Measurements from ENCODE around the gene FNBP1. TPM values are rescaled to one million over a fixed set of nuclear protein-coding genes. Genes with fewer than 3 reads are reported as not detected.

The FNBP1 gene
- polyA plus RNA-seq, 1 of the 3 experiments (the other 2 are of a cell fraction), result 11.0 TPM

DNA sequence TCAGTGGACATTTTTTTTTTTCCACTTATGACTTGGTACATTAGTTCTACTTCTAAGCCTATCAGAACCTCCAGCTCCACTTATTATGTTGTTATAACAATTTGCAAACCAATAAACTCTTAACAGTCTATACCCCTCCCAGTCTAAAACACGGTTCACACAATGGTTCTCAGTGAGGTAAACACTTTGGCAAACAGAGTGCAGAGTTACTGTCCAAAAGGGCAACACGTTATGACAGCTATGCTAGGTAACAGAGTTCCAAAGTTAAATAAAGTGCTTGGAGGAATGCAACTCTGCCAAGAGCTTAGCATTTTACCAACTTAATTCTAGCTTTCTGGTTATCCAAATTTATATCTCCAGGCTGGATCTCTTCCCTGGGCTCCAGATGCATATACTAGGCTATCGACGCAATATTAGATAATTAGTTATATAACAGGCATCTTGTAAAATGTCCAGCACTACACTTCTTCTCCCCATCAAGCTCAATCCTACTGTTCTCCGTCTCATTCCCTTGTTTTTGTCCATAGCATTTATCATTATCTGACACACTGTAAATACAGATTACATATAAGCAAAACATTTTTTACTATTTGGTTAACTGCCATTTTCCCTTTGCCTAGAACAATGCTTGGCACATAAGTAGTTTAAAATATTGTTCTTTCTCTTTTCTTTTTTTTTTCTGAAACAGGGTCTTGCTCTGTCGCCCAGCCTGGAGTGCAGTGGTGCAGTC lies 14.3 kb downstream of the FNBP1 start:
- 90% methylated on average over 6 of the region's 6 CpGs for WGBS (ENCODE audit: low lambda C conversion rate)
- POLR2A ChIA-PET, result no interaction called here

DNA sequence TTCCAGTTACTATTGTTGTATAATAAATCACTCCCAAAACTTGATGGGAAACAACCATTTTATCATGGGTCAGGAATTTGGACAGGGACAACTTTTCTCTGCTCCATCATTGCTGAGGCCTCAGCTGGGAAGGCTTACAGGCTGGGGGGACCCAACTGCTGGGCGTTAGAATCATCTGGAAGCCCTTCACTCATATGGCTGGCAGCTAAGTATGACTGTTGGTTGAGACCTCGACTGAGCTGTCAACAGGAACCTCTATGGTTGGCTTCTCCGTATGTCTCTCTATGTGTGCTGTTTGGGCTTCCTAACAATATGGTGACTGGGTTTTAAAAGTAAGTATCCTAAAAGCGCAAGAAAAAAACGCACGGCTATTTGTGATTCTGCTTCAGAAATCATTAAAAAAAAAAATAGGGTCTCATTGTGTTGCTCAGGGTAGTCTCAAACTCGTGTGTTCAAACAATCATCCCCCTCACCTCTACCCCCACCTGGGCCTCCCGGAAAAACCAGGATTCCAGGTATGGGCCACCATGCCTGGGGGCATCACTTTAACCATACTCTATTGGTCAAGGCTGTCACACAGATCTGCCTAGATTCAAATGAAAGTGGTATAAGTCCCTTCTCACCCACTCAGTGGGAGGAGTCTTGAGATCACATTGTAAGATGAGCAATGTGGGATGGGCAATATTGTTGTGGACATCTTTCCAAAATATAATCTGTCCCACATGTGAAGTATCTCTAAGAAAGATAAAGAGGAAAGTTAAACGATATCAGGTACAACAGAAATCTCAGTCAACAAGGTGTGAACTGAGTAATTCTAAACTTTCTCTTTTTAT lies 15.2 kb downstream of the FNBP1 start:
- peaks cover 3% of the 10 kb centered on the region for H3F3A ChIP-seq (replicated peaks; ENCODE audit: insufficient read depth)
- ChIA-PET POLR2A (no interaction called here), CTCF (interaction anchor here (1.5 to 2.1 kb wide), 2 partner anchors 10 to 12 kb away, joined by 3 to 8 read pairs; no protein-coding TSS in a partner anchor)
- no peaks in the 10 kb centered on the region for H3K9me3 ChIP-seq
- no peak overlapping the region for H3K27ac ChIP-seq (ENCODE audit: low read depth in 2 of 2, low read length in 1 of 2)
- no peaks in the 10 kb centered on the region for H3K36me3 ChIP-seq (replicated peaks in 1 of 2; ENCODE audit: control insufficient read depth in 1 of 2, insufficient read depth in 2 of 2, low read length in 1 of 2)
- TF ChIP-seq TEAD4 (IDR thresholded peaks at IDR 0.05; ENCODE audit: borderline replicate concordance, insufficient read depth), result no peak
- no peak for TF ChIP-seq EZH2phosphoT487 (IDR thresholded peaks at IDR 0.05; ENCODE audit: borderline replicate concordance, low read depth)
- TF ChIP-seq JUND (IDR thresholded peaks at IDR 0.05), result no peak
- TF ChIP-seq TAF1 (IDR thresholded peaks at IDR 0.05; ENCODE audit: borderline replicate concordance, low read depth, low read length), result no peak
- TF ChIP-seq SMC3 (IDR thresholded peaks at IDR 0.05; ENCODE audit: low read depth, low read length), result no peak
- no peak for TF ChIP-seq GABPA (IDR thresholded peaks at IDR 0.05; ENCODE audit: low read depth)
- no peak for TF ChIP-seq EP300 (IDR thresholded peaks at IDR 0.05; ENCODE audit: borderline replicate concordance in 1 of 2, low read depth in 1 of 2, low read length in 1 of 2)
- TF ChIP-seq TCF12 (IDR thresholded peaks at IDR 0.05), result no peak
- TF ChIP-seq, protein P1, sequence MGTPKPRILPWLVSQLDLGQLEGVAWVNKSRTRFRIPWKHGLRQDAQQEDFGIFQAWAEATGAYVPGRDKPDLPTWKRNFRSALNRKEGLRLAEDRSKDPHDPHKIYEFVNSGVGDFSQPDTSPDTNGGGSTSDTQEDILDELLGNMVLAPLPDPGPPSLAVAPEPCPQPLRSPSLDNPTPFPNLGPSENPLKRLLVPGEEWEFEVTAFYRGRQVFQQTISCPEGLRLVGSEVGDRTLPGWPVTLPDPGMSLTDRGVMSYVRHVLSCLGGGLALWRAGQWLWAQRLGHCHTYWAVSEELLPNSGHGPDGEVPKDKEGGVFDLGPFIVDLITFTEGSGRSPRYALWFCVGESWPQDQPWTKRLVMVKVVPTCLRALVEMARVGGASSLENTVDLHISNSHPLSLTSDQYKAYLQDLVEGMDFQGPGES (IDR thresholded peaks at IDR 0.05; ENCODE audit: low read depth, low read length), result no peak
- no peak for TF ChIP-seq NFIC (IDR thresholded peaks at IDR 0.05; ENCODE audit: borderline replicate concordance)
- TF ChIP-seq FOSL2 (IDR thresholded peaks at IDR 0.05; ENCODE audit: borderline replicate concordance, low read depth), result no peak
- H3K79me2 ChIP-seq (ENCODE audit: insufficient read depth), result peaks cover 93% of the 10 kb centered on the region
- 87% methylated on average over 9 of the region's 9 CpGs for WGBS (ENCODE audit: low lambda C conversion rate)
- no peaks in the 10 kb centered on the region for H3K27me3 ChIP-seq (ENCODE audit: insufficient read depth)
- no peak for DNase-seq
- no peak overlapping the region for H3K4me3 ChIP-seq (ENCODE audit: low read depth in 2 of 2, low read length in 1 of 2)
- H4K20me1 ChIP-seq (ENCODE audit: insufficient read depth), result peaks cover 44% of the 10 kb centered on the region
- H3K9me2 ChIP-seq, result no peaks in the 10 kb centered on the region
- no peak overlapping the region for H2AFZ ChIP-seq (ENCODE audit: low read depth)
- no peak overlapping the region for H3K9ac ChIP-seq
- no peak overlapping the region for H3K4me2 ChIP-seq
- H3K4me1 ChIP-seq (ENCODE audit: control insufficient read depth in 1 of 2, insufficient read depth in 2 of 2, low read depth in 1 of 2, low read length in 1 of 2), result peaks cover 0 to 20% of the 10 kb centered on the region in 2 experiments; a peak in 2 of 4 replicates

More for the DNA sequence above, 14.3 kb downstream of the FNBP1 start:
- TF ChIP-seq CHD2 (IDR thresholded peaks at IDR 0.05; ENCODE audit: low read length, partially characterized antibody), result no peak
- TF ChIP-seq FOXJ3 (CRISPR knock-in tag; IDR thresholded peaks at IDR 0.05), result no peak
- TF ChIP-seq TCF12 (IDR thresholded peaks at IDR 0.05), result no peak
- TF ChIP-seq, protein P2, sequence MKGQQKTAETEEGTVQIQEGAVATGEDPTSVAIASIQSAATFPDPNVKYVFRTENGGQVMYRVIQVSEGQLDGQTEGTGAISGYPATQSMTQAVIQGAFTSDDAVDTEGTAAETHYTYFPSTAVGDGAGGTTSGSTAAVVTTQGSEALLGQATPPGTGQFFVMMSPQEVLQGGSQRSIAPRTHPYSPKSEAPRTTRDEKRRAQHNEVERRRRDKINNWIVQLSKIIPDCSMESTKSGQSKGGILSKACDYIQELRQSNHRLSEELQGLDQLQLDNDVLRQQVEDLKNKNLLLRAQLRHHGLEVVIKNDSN (IDR thresholded peaks at IDR 0.05; ENCODE audit: borderline replicate concordance, low read depth), result no peak
- peaks cover 40% of the 10 kb centered on the region for H4K20me1 ChIP-seq (ENCODE audit: insufficient read depth)
- H3K9ac ChIP-seq, result no peak overlapping the region
- no peak overlapping the region for H3K4me2 ChIP-seq
- no peak overlapping the region for H3K27ac ChIP-seq (ENCODE audit: low read depth in 2 of 2, low read length in 1 of 2)
- H3F3A ChIP-seq (replicated peaks; ENCODE audit: insufficient read depth), result peaks cover 3% of the 10 kb centered on the region
- H3K36me3 ChIP-seq (replicated peaks in 1 of 2; ENCODE audit: control insufficient read depth in 1 of 2, insufficient read depth in 2 of 2, low read length in 1 of 2), result no peaks in the 10 kb centered on the region
- CTCF ChIA-PET, result interaction anchor here (1.3 to 2.1 kb wide), 2 partner anchors 11 to 60 kb away, joined by 3 to 8 read pairs; no protein-coding TSS in a partner anchor
- no peaks in the 10 kb centered on the region for H3K9me3 ChIP-seq
- no peak for DNase-seq
- H3K9me2 ChIP-seq, result no peaks in the 10 kb centered on the region
- peaks cover 93% of the 10 kb centered on the region for H3K79me2 ChIP-seq (ENCODE audit: insufficient read depth)
- H3K4me1 ChIP-seq (ENCODE audit: control insufficient read depth in 1 of 2, insufficient read depth in 2 of 2, low read depth in 1 of 2, low read length in 1 of 2), result peaks cover 0 to 20% of the 10 kb centered on the region in 2 experiments; a peak in 2 of 4 replicates
- H3K27me3 ChIP-seq (ENCODE audit: insufficient read depth), result no peaks in the 10 kb centered on the region
- H2AFZ ChIP-seq (ENCODE audit: low read depth), result no peak overlapping the region
- H3K4me3 ChIP-seq (ENCODE audit: low read depth in 2 of 2, low read length in 1 of 2), result no peak overlapping the region
